Measurements from ENCODE around the gene CD6.
A peak's percentile ranks its signal among the peaks of the same experiment; 100 is the strongest.
"Not testable (repeated sequence)": the region's sequence is repeated elsewhere in the genome, so short reads cannot be mapped to it uniquely, and the experiment has no call there.

CD6 gene

DNA sequence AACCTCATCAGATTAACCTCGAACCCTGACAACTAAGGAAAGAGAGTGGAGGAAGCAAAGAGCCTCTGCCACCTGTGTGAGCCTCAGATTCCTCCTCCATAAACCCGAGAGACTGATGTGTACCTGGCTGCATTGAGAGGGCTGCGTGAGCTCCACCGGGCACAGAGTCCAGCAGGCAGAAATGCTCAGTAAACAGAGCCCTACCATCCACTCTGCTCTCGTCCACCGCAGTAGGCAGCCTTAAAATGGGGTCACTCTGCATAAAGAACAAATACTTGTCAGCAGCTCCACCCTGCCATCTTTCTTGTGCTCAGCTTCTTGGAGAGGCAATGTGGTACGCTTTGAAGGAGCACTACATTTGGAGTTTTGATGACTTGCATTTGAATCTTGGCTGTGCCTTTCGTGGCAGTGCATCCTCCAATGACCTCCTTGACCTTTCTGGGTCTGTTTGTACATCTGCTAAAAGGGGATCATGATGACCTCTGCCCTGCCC lies 87.8 kb downstream of the CD6 start:
- no peak for DNase-seq

DNA sequence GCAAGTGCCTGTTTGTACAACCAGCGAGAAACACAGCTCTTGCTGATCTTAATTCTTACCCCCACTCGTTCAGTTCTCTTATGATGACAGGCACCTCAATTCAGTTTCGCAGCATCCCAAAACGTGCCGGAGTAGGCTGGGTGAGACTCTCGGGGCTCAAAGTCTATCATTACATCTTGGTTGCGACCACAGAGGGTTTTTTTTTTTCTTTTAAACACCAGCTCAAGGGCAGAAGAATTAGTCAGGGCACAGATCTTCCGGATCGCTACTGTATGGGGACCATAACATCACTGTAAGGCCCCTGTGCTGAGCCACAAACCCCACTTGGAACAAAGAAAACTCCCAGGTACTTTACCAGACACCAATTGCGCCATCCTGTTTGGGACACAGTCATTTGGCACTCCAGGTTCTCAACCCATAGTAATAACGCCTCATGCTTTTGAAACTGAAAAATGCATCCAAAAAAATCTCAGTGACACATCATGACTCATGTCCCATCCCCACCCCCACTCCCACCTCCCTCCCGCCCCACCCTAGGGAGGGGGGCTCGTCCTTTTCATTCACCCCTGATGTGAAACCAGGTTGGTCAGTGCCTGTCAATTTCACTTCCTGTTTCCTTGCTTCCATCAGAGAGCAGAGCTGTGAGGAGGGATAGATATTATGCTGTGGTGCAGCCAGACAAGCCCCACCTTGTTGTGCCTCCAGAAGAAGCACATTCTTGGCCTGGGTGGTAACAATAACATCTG lies 89.8 kb downstream of the CD6 start:
- DNase-seq, result peak; percentile 88

DNA sequence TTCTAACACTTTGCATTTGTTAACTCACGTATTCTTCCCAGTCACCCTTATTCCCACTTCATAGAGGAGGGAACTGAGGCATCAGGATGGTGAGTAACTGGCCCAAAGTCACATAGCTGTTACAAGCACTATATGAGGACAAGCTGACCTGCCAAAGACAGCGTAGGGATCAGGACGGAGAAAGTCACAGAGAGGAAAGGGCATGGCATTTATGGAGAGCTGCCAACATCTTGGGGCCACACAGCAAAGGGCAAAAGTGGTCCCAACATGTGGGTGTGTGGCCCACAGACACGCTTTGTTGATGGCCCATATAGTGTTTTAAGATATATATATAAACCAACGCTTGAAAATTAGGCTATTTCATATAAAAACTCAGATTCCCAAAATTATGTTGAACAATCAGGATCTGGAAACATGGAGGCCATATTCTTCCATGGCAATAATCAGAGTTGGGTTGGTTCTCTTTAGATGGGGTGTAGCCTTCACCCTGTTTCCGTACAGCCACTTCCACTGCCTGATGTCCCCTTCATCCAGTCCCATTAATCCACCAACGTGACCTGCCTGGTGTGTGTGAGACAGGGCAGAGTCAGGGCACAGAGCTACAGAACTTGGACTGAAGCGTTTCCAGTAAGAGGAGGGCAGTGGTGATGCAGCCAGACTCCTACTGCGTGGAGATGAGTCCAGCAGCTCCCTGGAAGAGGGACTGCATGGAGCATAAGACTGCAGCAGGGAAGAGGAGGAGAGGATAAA lies 90.9 kb downstream of the CD6 start:
- no peak for DNase-seq

DNA sequence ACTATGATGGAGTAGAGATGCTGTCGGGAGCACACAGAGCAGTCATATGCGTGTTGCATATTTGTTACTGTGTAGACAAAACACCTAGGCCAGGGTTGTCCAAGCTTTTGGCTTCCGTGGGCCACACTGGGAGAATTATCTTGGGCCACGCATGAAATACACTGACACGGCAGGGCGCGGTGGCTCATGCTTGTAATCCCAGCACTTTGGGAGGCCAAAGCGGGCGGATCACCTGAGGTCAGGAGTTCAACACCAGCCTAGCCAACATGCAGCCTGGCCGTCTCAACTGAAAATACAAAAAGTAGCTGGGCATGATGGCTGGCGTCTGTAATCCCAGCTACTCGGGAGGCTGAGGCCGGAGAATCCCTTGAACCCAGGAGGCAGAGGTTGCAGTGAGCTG lies 93.8 kb downstream of the CD6 start:
- DNase-seq, result not testable (repeated sequence)

DNA sequence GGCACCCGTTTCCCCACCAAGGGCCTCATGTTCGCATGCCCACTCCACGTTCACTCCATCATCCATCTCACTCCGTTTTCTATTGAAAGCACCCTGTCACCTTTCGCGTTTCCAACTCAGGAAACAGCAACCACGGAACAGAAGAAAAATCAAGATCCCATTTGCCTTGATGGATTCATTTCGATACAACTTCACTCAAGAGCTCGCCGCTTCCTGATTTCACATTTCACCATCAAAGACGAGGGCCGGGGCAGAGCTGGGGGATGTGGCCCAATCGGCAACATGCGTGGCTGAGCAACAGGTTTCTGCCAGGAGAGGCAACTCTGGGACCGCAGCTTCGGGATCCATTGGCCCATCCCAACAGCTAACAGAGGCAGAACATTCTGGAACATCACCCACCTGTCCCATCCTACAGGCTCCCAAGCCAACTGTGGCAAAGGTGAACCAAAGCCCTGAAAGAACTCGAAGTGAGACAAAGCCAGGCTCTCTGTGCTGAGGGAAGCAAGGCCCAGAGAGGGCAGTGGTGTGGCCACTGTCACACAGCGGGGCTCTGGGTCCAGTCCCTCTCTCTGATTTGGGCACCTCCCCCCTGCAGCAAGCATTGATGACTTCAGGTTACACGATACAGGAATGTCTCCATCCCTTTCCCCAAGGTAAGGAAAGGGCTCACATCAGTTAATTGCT lies 94.6 kb downstream of the CD6 start:
- no peak for DNase-seq

DNA sequence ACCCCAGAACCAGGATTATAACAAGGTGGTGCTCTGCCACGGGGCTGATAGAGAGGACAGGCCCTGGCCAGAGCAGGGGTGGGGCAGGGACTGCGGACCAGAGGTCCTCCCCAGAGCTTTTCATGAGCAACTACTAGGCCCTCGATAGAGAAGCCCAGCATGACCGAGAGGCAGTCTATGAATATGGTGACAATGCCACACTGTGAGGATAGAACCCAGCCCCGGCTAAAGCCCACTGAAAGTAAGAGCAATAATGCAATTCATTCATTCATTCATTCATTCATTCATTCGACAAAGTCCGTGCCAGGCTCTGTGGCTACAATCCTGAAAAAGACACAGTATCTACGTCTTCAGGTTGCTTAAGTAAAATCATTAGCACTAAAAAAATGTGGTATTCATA lies 95.2 kb downstream of the CD6 start:
- DNase-seq, result no peak

DNA sequence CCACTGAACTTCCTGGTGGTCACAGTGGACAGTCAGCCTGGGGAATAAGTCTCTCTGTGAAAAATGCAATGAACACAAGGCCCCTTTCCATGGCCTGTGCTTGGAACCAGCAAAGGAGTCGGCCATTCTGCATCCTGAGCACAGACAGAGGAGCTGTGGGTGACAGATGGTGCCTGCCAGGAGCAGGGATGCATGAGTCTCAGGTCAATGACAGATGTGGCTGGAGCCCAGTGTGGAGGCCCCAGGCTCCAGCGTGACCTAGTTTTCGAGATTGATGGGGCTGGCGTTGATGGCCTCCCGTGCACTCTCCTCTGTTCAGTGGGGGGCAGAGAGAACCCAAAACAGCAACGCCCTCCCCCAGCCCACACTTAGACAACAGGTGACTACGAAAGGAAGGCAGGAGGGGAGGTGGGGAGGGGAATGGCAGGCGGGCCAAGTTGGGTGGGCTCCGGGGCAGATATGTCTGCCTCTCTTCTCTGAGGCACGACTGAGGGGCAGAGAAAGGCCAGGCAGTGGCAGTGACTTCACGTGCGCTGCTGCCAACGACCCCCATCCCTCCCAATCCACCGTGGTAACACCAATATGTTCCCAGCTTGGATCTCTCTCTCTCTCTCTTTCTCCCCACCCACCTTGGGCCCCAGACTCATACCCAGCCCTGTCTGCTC lies 96.4 kb downstream of the CD6 start:
- no peak for DNase-seq

DNA sequence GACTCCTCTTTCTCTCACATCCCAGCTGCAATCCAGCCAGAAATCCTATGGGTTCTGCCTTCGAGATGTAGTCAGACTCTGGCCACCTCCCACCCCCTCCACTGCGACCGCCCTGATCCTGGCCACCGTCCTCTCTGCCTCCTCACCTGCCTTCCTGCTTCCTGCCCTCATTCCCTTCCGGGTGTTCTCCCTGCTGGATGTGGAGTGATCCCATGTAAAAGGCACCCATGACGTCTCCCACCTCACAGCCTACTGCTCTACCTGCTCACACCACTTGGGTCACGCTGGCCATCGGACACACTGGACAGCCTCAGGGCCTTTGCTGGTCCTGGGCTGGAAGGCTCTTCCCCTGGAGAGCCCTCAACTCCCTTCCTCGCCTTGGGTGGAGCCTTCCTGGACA lies 97.1 kb downstream of the CD6 start:
- no peak for DNase-seq

DNA sequence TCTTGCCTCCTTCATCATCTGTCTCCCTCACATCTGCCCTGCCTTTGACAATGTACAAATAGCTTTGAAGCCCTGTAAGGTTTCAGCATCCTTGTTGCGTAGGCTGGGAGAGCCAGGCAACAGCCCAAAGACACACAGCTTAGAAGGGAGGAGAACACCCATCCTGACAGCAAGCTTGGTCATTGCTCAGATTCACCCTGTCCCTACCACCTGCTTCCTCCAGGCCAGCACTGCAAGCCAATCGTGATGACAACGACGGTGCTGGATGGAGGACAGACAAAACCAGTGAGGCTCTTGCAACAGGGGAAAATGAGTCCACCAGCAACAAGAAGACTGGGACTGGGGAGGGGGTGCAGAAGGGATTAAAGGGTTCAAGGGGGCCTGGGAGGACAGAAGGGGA lies 97.9 kb downstream of the CD6 start:
- DNase-seq, result no peak
